Neuron (in vitro differentiated cells): ENCODE measurements around the gene CAVIN4.

Experiments used
- H2AFZ ChIP-seq: one replicate; pipeline ENCODE4 v1.6.1; 2013; ENCODE audit warnings: low read depth, mild to moderate bottlenecking, inconsistent platforms, low read length, moderate library complexity
- H3K27me3 ChIP-seq: one replicate; pipeline ENCODE4 v1.6.1; 2013; ENCODE audit warnings: low read length; ENCODE audit not compliant: insufficient read depth
- H3K36me3 ChIP-seq: one replicate; pipeline ENCODE4 v1.6.1; 2013; ENCODE audit warnings: low read length; ENCODE audit not compliant: insufficient read depth
- H3K4me1 ChIP-seq: one replicate; pipeline ENCODE4 v1.6.1; 2013; ENCODE audit warnings: low read length; ENCODE audit not compliant: insufficient read depth
- H3K4me3 ChIP-seq: 2 replicates; pipeline ENCODE4 v1.5.1; 2013; ENCODE audit warnings: mild to moderate bottlenecking, low read length, moderate library complexity
- H3K9me3 ChIP-seq: one replicate; pipeline ENCODE4 v1.6.1; 2013; ENCODE audit warnings: low read length

Gene CAVIN4

DNA sequence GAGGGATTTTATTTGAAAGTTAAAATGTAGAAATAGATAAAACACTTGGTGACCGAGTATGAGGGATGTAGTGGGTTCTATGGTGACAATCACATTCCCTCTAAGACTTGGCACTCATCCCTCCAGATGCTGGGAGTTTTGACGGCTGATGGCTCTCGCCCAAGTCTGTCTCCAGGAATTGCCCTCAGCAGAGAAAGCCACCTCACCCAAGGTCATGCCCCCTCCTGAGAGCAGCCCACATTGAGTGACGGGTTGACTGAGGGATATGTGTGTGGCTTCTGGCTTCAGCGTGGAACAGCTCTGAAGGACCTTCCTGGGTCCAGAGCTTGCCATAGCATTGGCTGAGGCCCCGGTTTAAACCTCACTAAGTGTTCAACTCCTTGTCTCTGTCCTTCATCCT lies 19.4 kb downstream of the CAVIN4 start:
- no peaks in the 10 kb centered on the region for H3K9me3 ChIP-seq
- no peak overlapping the region for H2AFZ ChIP-seq
- peaks cover 15% of the 10 kb centered on the region for H3K4me1 ChIP-seq
- H3K36me3 ChIP-seq: no peaks in the 10 kb centered on the region
- H3K4me3 ChIP-seq: no peak overlapping the region
- no peaks in the 10 kb centered on the region for H3K27me3 ChIP-seq

DNA sequence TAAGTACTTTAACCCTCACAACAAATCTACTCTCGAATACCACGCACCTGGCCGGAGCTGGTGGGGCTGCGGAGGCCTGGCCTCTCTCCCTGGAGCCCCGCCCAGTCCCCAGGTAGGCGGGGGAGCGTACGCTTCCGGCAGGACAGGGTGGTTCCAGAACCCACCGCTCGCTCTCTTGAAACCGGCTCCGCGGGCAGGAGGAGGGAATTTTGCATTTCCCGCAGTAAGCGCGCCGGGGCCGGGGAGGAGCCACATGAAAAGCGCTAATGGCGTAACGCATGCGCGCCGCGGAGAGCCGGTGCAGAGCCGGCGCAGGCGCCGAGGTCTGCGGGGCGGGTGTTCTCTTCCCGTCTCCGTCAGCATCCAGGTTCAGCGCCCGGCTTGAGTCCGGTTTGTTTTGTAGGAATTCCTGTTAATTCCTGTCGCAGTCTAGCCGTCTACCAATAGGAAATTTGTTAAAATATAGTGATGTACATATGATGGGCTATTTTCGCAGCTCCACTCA lies 20.8 kb downstream of the CAVIN4 start:
- Histone ChIP-seq H3K9me3 (no peaks in the 10 kb centered on the region), H2AFZ (peak overlapping the region; percentile 98), H3K36me3 (no peaks in the 10 kb centered on the region), H3K4me3 (peak overlapping the region; percentile 51), H3K27me3 (no peaks in the 10 kb centered on the region), H3K4me1 (peaks cover 15% of the 10 kb centered on the region)

GRCh38 chr9:100600521-100601079 lies 22.7 kb downstream of the CAVIN4 start:
- H3K4me1 ChIP-seq: peaks cover 15% of the 10 kb centered on the region
- H3K9me3 ChIP-seq: no peaks in the 10 kb centered on the region
- H3K27me3 ChIP-seq: no peaks in the 10 kb centered on the region
- H3K4me3 ChIP-seq: no peak overlapping the region
- no peak overlapping the region for H2AFZ ChIP-seq
- H3K36me3 ChIP-seq: no peaks in the 10 kb centered on the region

- no peaks in the 10 kb centered on the region for H3K27me3 ChIP-seq
- H3K9me3 ChIP-seq: no peaks in the 10 kb centered on the region
Measured at GRCh38 chr9:100601216-100601615, 23.3 kb downstream of the CAVIN4 start.

DNA sequence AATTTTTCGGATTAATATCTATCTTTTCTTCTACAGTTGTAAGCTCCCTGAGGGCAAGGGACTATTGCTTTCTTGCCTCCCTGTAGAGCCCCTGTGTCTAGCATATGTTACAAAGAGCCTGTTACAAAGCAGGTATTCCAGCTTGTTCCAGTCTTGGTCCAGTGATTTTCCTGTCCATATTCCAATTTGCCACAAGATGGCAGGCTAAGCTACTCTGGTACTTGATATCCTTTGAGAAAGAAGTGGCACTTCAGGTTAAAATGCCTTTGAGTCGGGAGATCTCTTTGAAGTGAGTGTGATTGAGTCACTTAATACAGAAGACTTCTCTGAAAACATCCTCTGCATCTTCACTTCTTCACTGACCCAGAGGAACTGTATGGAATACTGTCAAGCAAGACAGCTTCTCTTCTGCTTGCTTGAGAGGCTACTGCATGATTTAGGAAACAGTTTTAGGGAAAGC lies 24.5 kb downstream of the CAVIN4 start:
- Histone ChIP-seq H3K9me3 (no peaks in the 10 kb centered on the region), H3K4me1 (peaks cover 15% of the 10 kb centered on the region), H3K4me3 (no peak overlapping the region), H3K27me3 (no peaks in the 10 kb centered on the region), H3K36me3 (no peaks in the 10 kb centered on the region), H2AFZ (no peak overlapping the region)

More at GRCh38 chr9:100601216-100601615, 23.3 kb downstream of the CAVIN4 start:
- no peak overlapping the region for H2AFZ ChIP-seq
- H3K4me1 ChIP-seq: peaks cover 15% of the 10 kb centered on the region
- H3K36me3 ChIP-seq: no peaks in the 10 kb centered on the region
- no peak overlapping the region for H3K4me3 ChIP-seq

- H3K27me3 ChIP-seq: no peaks in the 10 kb centered on the region
- no peak overlapping the region for H2AFZ ChIP-seq
- no peaks in the 10 kb centered on the region for H3K36me3 ChIP-seq
- no peak overlapping the region for H3K4me3 ChIP-seq
- no peaks in the 10 kb centered on the region for H3K9me3 ChIP-seq
- H3K4me1 ChIP-seq: peaks cover 5% of the 10 kb centered on the region
Measured at GRCh38 chr9:100605405-100605804, 27.5 kb downstream of the CAVIN4 start.

DNA sequence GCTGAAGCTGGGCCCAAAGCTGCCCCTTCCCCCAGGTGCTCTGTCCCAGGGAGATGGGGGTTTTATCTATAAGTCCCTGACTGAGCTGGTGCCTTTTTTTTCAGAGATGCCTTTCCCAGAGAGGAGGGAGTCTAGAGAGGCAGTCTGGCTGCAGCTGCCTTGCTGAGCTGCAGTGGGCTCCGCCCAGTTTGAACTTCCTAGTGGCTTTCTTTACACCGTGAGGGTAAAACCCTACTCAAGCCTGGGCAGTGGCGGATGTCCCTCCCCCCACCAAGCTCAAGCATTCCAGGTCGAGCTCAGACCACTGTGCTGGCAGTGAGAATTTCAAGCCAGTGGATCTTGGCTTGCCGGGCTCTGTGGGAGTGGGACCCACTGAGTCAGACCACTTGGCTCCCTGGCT lies 41.3 kb downstream of the CAVIN4 start:
- no peak overlapping the region for H3K4me3 ChIP-seq
- H3K27me3 ChIP-seq: no peaks in the 10 kb centered on the region
- no peak overlapping the region for H2AFZ ChIP-seq
- H3K36me3 ChIP-seq: no peaks in the 10 kb centered on the region
- no peaks in the 10 kb centered on the region for H3K4me1 ChIP-seq
- no peaks in the 10 kb centered on the region for H3K9me3 ChIP-seq

DNA sequence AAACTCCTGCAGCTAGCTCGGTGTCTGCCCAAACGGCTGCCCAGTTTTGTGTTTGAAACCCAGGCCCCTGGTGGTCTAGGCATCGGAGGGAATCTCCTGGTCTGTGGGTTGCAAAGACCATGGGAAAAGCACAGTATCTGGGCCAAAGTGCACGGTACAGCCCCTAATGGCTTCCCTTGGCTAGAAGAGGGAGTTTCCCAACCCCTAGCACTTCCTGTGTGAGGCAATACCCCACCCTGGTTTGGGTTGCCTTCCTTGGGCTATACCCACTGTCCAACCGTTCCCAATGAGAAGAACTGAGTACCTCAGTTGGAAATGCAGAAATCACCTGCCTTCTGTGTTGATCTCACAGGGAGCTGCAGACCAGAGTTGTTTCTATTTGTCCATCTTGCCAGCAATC lies 41.8 kb downstream of the CAVIN4 start:
- H3K36me3 ChIP-seq: no peaks in the 10 kb centered on the region
- no peak overlapping the region for H3K4me3 ChIP-seq
- no peaks in the 10 kb centered on the region for H3K27me3 ChIP-seq
- no peaks in the 10 kb centered on the region for H3K4me1 ChIP-seq
- H2AFZ ChIP-seq: no peak overlapping the region
- no peaks in the 10 kb centered on the region for H3K9me3 ChIP-seq

DNA sequence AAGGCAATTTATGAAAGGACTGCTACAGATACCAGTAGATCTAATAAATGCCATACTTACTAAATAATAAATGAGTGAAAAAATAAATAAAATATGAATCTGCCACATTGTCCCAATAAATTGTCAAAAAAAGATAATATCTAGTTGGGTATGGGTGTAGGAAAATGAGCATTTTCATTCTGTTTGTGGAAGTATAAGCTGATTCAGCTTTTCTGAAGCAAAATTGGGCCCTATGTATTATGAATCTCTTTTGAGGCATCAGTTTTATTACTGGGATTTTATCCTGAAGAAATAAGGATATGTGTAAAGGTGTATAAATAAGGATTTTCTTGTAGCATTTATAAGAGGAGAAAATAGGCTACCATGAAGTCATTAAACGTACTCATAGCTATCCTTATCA lies 46.1 kb downstream of the CAVIN4 start:
- Histone ChIP-seq H3K9me3 (no peaks in the 10 kb centered on the region), H2AFZ (no peak overlapping the region), H3K4me3 (no peak overlapping the region), H3K4me1 (no peaks in the 10 kb centered on the region), H3K27me3 (no peaks in the 10 kb centered on the region), H3K36me3 (no peaks in the 10 kb centered on the region)

- H3K27me3 ChIP-seq: no peaks in the 10 kb centered on the region
- H3K36me3 ChIP-seq: no peaks in the 10 kb centered on the region
- no peaks in the 10 kb centered on the region for H3K4me1 ChIP-seq
- no peak overlapping the region for H2AFZ ChIP-seq
- H3K9me3 ChIP-seq: no peaks in the 10 kb centered on the region
- no peak overlapping the region for H3K4me3 ChIP-seq
Measured at GRCh38 chr9:100626949-100627348, 49.1 kb downstream of the CAVIN4 start.

DNA sequence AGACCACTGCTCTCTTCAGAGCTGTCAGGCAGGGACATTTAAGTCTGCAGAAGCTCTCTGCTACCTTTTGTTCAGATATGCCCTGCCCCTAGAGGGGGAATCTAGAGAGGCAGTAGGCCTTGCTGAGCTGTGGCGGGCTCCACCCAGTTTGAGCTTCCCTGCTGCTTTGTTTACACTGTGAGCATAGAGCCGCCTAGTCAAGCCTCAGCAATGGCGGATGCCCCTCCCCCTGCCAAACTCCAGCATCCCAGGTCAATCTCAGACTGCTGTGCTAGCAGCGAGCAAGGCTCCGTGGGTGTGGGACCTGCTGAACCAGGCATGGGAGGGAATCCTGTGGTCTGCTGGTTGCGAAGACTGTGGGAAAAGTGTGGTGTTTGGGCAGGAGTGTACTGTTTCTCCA lies 59.9 kb downstream of the CAVIN4 start:
- Histone ChIP-seq H3K27me3 (peaks cover 2% of the 10 kb centered on the region), H3K36me3 (no peaks in the 10 kb centered on the region), H3K4me1 (no peaks in the 10 kb centered on the region), H2AFZ (no peak overlapping the region), H3K4me3 (no peak overlapping the region), H3K9me3 (no peaks in the 10 kb centered on the region)
